Activated CD8-positive, alpha-beta T cell treated with anti-CD3 and anti-CD28 coated beads, Interleukin-2, amount 10 ng/mL, durations not matched to agents 7 days and 5 days (primary cell): ENCODE data around the gene ANXA4. TPM values are rescaled to one million over a fixed set of nuclear protein-coding genes. Genes with fewer than 3 reads are reported as not detected.
A peak's percentile ranks its signal among the peaks of the same experiment; 100 is the strongest.

Source experiments
- ATAC-seq: fragments of 150-1000 bp; cut with Tn5 transposase; one replicate; pipeline ENCODE4 v1.10.0; 2021; ENCODE audit warnings: moderate library complexity
- CTCF ChIA-PET: fragments of 350-600 bp; sonication (Branson Sonifier 250); formaldehyde crosslinking; loops from one replicate; lab custom pipeline; 2021; ENCODE audit warnings: antibody characterized with exemption; lab: Charles Lee
- POLR2A ChIA-PET: fragments of 350-600 bp; sonication (Branson Sonifier 250); formaldehyde crosslinking; loops from one replicate; lab custom pipeline; 2021; ENCODE audit warnings: antibody characterized with exemption; lab: Charles Lee
- DNase-seq: peaks from one replicate; pipeline ENCODE4 v3.0.0-alpha.2; 2020
- H3K27ac Mint-ChIP-seq: one replicate; pipeline ENCODE4 v1.8.0; 2021; ENCODE audit warnings: mild to moderate bottlenecking, mixed read lengths
- H3K27me3 Mint-ChIP-seq: one replicate; pipeline ENCODE4 v1.8.0; 2021; ENCODE audit warnings: low read depth, mixed read lengths
- H3K36me3 Mint-ChIP-seq: one replicate; pipeline ENCODE4 v1.8.0; 2021; ENCODE audit warnings: low read depth, mixed read lengths
- H3K4me1 Mint-ChIP-seq: one replicate; pipeline ENCODE4 v1.8.0; 2021; ENCODE audit warnings: low read depth, mixed read lengths
- H3K4me3 Mint-ChIP-seq: one replicate; pipeline ENCODE4 v1.8.0; 2021; ENCODE audit warnings: mild to moderate bottlenecking, mixed read lengths
- H3K9me3 Mint-ChIP-seq: one replicate; pipeline ENCODE4 v1.8.0; 2022; ENCODE audit warnings: mixed read lengths; ENCODE audit not compliant: insufficient read depth
- total RNA-seq, 2 experiments: library from RNA; stranded (reverse); gene quantifications; one replicate each; pipeline ENCODE4 v1.2.3, GENCODE V29; 2021

Gene ANXA4
- total RNA-seq, 2 experiments from 2014 or later, result 53.5 to 59.5 TPM

GRCh38 chr2:69781321-69782248, 39.7 kb downstream of the ANXA4 start:
- H3K36me3 Mint-ChIP-seq, result peaks cover 12% of the 10 kb centered on the region
- no peak overlapping the region for H3K27ac Mint-ChIP-seq
- no peaks in the 10 kb centered on the region for H3K9me3 Mint-ChIP-seq
- POLR2A ChIA-PET, result no interaction called here
- H3K4me1 Mint-ChIP-seq, result peaks cover 8% of the 10 kb centered on the region
- no peaks in the 10 kb centered on the region for H3K27me3 Mint-ChIP-seq
- H3K4me3 Mint-ChIP-seq, result no peak overlapping the region
- no peak for DNase-seq
- CTCF ChIA-PET, result interaction anchor here (0.7 to 1.9 kb wide), 4 partner anchors 35 to 57 kb away, joined by 3 to 5 read pairs (median 3); no protein-coding TSS in a partner anchor
- ATAC-seq, result no peak

DNA sequence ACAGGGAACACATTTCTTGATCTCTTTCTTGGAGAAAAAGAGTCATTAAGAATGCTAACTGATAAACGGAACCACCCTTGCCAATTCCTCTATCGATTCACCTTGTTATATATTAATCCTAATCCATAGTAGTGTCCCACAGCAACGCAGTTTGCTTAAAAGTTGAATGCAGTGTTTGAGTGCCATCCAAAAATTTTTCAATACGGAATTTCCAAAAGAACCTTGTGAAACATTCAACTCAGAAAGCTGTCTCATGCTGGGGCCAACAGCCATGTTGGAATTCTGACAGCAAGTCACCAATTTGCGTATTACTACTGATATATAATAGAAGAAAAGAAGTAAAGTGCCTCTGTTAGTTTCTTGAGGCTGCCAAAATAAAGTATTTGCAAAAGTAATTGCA, 42.3 kb downstream of the ANXA4 start:
- POLR2A ChIA-PET, result no interaction called here
- H3K36me3 Mint-ChIP-seq, result peaks cover 12% of the 10 kb centered on the region
- DNase-seq (no peak), ATAC-seq (no peak)
- no peaks in the 10 kb centered on the region for H3K27me3 Mint-ChIP-seq
- CTCF ChIA-PET, result no interaction called here
- H3K27ac Mint-ChIP-seq, result no peak overlapping the region
- H3K4me3 Mint-ChIP-seq, result no peak overlapping the region
- peaks cover 18% of the 10 kb centered on the region for H3K4me1 Mint-ChIP-seq
- no peaks in the 10 kb centered on the region for H3K9me3 Mint-ChIP-seq

GRCh38 chr2:69785358-69785757, 43.4 kb downstream of the ANXA4 start:
- ChIA-PET CTCF (interaction anchor here (0.9 to 2.0 kb wide), 3 partner anchors 10 to 33 kb away, joined by 3 to 6 read pairs (median 5); no protein-coding TSS in a partner anchor), POLR2A (no interaction called here)
- Mint-ChIP-seq H3K36me3 (peaks cover 12% of the 10 kb centered on the region), H3K27me3 (no peaks in the 10 kb centered on the region), H3K4me1 (peaks cover 21% of the 10 kb centered on the region), H3K27ac (no peak overlapping the region), H3K4me3 (no peak overlapping the region), H3K9me3 (no peaks in the 10 kb centered on the region)
- DNase-seq (no peak), ATAC-seq (no peak)

DNA sequence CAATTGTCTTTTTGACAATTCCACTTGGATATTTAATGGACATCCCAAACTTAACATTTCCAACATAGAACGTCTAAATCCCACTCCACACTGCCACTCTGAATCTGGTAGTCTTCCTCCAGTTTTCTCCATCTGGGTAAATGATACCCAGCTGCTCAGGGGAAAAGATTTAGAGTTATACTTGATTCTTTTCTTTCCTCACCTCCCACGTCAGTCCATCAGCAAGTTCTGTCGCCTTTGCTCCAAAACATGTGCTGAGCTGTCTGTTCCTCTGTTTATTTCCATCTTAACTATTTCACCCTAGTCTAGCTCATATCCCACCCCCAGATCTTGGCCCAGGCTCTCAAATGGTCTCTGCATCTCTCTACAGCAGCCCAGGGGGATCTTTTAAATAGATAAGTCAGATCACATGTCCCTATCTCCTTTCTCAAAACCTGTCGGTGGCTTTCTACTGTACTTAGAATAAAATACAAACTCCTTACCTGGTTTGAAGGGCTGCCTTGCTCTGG, 44.2 kb downstream of the ANXA4 start:
- Mint-ChIP-seq H3K27ac (no peak overlapping the region), H3K4me3 (no peak overlapping the region), H3K4me1 (peaks cover 21% of the 10 kb centered on the region), H3K27me3 (no peaks in the 10 kb centered on the region), H3K36me3 (peaks cover 12% of the 10 kb centered on the region), H3K9me3 (no peaks in the 10 kb centered on the region)
- no peak for DNase-seq
- ChIA-PET POLR2A (no interaction called here), CTCF (interaction anchor here (1.9 to 2.0 kb wide), 2 partner anchors 11 to 32 kb away, joined by 5 to 6 read pairs; no protein-coding TSS in a partner anchor)
- ATAC-seq, result no peak

GRCh38 chr2:69789175-69789721, 47.3 kb downstream of the ANXA4 start:
- H3K36me3 Mint-ChIP-seq, result peaks cover 12% of the 10 kb centered on the region
- POLR2A ChIA-PET, result no interaction called here
- H3K27me3 Mint-ChIP-seq, result no peaks in the 10 kb centered on the region
- DNase-seq (no peak), ATAC-seq (no peak)
- H3K9me3 Mint-ChIP-seq, result no peaks in the 10 kb centered on the region
- H3K27ac Mint-ChIP-seq, result no peak overlapping the region
- CTCF ChIA-PET, result interaction anchor here (0.8 to 3.1 kb wide), 4 partner anchors 26 to 65 kb away, joined by 3 to 20 read pairs (median 11); no protein-coding TSS in a partner anchor
- no peak overlapping the region for H3K4me3 Mint-ChIP-seq
- H3K4me1 Mint-ChIP-seq, result peaks cover 21% of the 10 kb centered on the region

DNA sequence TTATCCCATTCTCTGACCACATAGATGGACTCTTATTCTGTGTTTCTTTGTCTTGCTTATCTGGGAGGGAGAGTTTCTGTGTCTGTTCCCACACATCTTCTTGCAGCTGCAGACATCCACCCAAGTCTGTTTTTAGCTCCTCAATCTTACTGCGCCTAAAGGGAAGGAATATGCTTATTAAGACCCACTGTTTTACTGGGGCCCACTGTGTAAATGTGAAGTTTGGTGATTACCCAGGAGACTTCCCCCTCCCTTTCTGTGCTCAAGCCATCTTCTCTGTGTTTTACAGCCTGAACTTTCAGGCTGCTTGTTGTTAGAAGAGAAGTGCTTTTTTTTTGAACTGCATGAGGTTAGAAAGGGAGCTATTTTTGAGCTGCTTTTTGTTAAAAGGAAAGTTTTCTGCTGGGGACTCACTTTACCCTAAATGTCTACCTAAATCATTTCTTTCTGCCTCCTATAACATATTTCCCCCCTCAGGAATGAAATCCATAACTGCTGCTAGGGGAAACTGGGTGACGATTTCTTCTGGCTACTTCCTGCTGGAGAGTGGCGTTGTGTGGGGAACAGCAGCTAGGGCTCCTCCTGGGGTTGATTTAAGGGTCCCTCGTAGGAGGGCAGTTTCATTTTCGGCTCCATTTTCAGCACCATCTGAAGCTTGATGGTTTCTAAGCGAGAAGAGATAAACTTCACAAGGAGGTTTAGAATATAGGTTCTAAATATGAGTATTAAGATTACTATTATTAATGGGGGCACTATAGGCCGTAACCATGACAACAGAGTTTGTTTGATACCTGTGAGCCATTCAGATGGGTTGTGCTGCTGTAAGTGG, 48.1 kb downstream of the ANXA4 start:
- ChIA-PET POLR2A (no interaction called here), CTCF (interaction anchor here (0.8 to 3.1 kb wide), 7 partner anchors 10 to 225 kb away, joined by 3 to 20 read pairs (median 4); no protein-coding TSS in a partner anchor)
- H3K4me3 Mint-ChIP-seq, result peak overlapping the region; percentile 49
- peaks cover 12% of the 10 kb centered on the region for H3K36me3 Mint-ChIP-seq
- no peaks in the 10 kb centered on the region for H3K27me3 Mint-ChIP-seq
- no peaks in the 10 kb centered on the region for H3K9me3 Mint-ChIP-seq
- DNase-seq (no peak), ATAC-seq (no peak)
- H3K27ac Mint-ChIP-seq, result no peak overlapping the region
- H3K4me1 Mint-ChIP-seq, result peaks cover 21% of the 10 kb centered on the region

DNA sequence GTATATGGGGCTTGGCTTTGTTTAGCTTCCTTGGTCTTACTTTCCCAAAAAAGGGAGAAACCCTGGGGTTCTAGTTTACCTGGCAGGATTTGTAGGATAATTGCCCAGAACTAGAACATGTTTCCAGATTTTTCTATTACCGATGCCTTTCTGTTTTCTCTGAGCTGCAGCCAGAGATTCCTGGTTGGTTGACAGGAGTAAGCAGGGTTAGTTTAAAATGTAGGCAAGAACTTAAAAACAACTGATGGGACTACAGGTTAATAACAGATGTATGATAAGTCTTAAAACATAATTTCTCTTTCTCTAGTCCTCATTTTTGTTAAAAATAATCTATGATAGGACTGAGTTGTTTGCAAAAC, 48.6 kb downstream of the ANXA4 start:
- Mint-ChIP-seq H3K27ac (no peak overlapping the region), H3K4me3 (no peak overlapping the region), H3K36me3 (peaks cover 12% of the 10 kb centered on the region), H3K9me3 (no peaks in the 10 kb centered on the region), H3K27me3 (no peaks in the 10 kb centered on the region), H3K4me1 (peaks cover 21% of the 10 kb centered on the region)
- ChIA-PET POLR2A (no interaction called here), CTCF (interaction anchor here (0.8 to 3.1 kb wide), 7 partner anchors 9 to 225 kb away, joined by 3 to 20 read pairs (median 4); no protein-coding TSS in a partner anchor)
- no peak for DNase-seq
- ATAC-seq, result no peak

DNA sequence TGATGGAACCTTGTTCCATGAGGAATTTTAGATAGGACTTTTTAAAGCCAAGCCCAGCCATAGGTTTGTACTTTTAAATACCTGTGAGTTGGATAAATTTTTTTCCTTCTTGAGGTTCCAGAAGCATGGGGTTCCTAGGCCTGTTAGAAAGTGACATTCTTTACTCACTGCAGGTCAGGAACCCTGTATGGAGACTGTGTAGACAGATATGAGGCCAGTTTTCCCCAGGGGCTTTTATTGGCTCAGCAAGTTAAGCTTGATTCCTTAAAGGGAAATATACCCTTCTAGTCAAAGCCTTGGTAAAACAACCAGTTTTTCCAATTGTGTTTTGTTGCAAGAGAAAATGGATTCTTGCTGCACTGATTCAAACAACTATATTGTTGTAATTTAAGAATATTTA, 49.1 kb downstream of the ANXA4 start:
- H3K36me3 Mint-ChIP-seq, result peaks cover 12% of the 10 kb centered on the region
- peaks cover 21% of the 10 kb centered on the region for H3K4me1 Mint-ChIP-seq
- ChIA-PET POLR2A (no interaction called here), CTCF (interaction anchor here (0.9 to 3.1 kb wide), 5 partner anchors 9 to 226 kb away, joined by 3 to 20 read pairs (median 5); no protein-coding TSS in a partner anchor)
- no peaks in the 10 kb centered on the region for H3K9me3 Mint-ChIP-seq
- no peak for ATAC-seq
- DNase-seq, result no peak
- H3K27ac Mint-ChIP-seq, result no peak overlapping the region
- no peak overlapping the region for H3K4me3 Mint-ChIP-seq
- H3K27me3 Mint-ChIP-seq, result no peaks in the 10 kb centered on the region

DNA sequence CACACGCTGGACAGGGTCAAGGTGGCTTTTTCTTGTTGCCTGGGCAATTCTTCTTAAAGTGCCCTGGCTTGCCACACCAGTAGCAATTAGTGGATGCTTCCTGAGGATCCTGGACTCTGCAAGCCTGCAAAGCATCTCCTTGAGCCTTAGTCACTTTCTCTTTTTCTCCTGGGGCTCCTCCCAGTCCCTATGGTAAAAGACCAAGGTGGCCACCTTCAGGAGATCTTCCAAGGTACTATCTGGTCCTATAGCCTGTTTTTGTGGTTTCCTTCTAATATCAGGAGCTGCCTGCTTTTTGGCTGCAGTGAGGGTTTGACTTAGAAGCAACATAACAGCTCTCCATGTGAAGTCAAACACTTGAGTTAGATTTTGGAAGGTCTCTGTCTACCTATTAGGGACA, 54.2 kb downstream of the ANXA4 start:
- no peak for ATAC-seq
- peaks cover 19% of the 10 kb centered on the region for H3K4me1 Mint-ChIP-seq
- H3K27me3 Mint-ChIP-seq, result peaks cover 2% of the 10 kb centered on the region
- ChIA-PET CTCF (interaction anchor here (0.9 to 2.0 kb wide), 3 partner anchors 16 to 71 kb away, joined by 3 to 10 read pairs (median 3); no protein-coding TSS in a partner anchor), POLR2A (interaction anchor here (0.7 kb wide), 1 partner anchor 13 kb away, joined by 3 read pairs; no protein-coding TSS in a partner anchor)
- peak overlapping the region; percentile 0 for H3K27ac Mint-ChIP-seq
- no peak for DNase-seq
- H3K4me3 Mint-ChIP-seq, result no peak overlapping the region
- peaks cover 3% of the 10 kb centered on the region for H3K36me3 Mint-ChIP-seq
- H3K9me3 Mint-ChIP-seq, result no peaks in the 10 kb centered on the region

DNA sequence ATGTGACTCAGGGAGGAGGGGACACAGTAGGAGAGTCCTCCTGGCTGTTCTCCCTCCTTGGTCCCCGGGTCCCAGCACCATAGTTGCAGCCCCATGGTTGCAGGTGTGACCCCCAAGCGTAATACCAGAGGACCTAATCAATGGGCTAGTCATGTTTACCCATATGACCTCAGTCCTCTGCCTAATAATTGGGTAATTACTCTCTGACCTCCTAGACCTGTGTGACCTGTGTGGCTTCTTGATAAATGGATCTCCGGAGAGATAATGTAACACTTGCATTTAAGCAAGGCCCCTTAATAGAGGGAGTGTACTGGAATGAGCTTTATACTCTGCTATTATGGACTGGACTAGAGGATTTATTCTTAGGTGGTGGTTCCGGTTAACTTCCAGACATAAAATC, 55.3 kb downstream of the ANXA4 start:
- H3K9me3 Mint-ChIP-seq, result no peaks in the 10 kb centered on the region
- no peak for ATAC-seq
- H3K27ac Mint-ChIP-seq, result no peak overlapping the region
- ChIA-PET POLR2A (no interaction called here), CTCF (interaction anchor here (0.9 to 2.0 kb wide), 3 partner anchors 15 to 72 kb away, joined by 3 to 10 read pairs (median 3); no protein-coding TSS in a partner anchor)
- peaks cover 21% of the 10 kb centered on the region for H3K4me1 Mint-ChIP-seq
- no peak for DNase-seq
- peaks cover 2% of the 10 kb centered on the region for H3K27me3 Mint-ChIP-seq
- H3K36me3 Mint-ChIP-seq, result peaks cover 9% of the 10 kb centered on the region
- no peak overlapping the region for H3K4me3 Mint-ChIP-seq

- DNase-seq (no peak), ATAC-seq (no peak)
- Mint-ChIP-seq H3K4me1 (peaks cover 21% of the 10 kb centered on the region), H3K27me3 (peaks cover 2% of the 10 kb centered on the region), H3K36me3 (peaks cover 9% of the 10 kb centered on the region), H3K27ac (no peak overlapping the region), H3K4me3 (no peak overlapping the region), H3K9me3 (no peaks in the 10 kb centered on the region)
- POLR2A ChIA-PET, result no interaction called here
- CTCF ChIA-PET, result interaction anchor here (1.6 to 2.0 kb wide), 2 partner anchors 14 to 73 kb away, joined by 3 to 10 read pairs; no protein-coding TSS in a partner anchor
These were observed 55.9 kb downstream of the ANXA4 start for GRCh38 chr2:69797836-69798289.
